K562 (cell line): ENCODE results near the gene AP2M1.

ENCODE experiments used
- CBFB ChIP-seq: sonication (generic); formaldehyde crosslinking; IDR thresholded peaks from 2 replicates; pipeline ENCODE4 v1.4.0; 2020; ENCODE audit warnings: mild to moderate bottlenecking, missing genetic modification reagents
- CTCF ChIP-seq, 3 experiments: IDR thresholded peaks in 2 of 3; conservative IDR thresholded peaks in 1 of 3; 2 replicates each; pipeline ENCODE4 v1.5.1; 2011 to 2012; ENCODE audit warnings: low read length in 3 of 3, mild to moderate bottlenecking in 3 of 3, control low read depth in 2 of 3, improper control_type of control experiment in 1 of 3, inconsistent platforms in 1 of 3, low read depth in 1 of 3, mixed read lengths in 1 of 3, moderate library complexity in 1 of 3; ENCODE audit not compliant: insufficient read depth in 2 of 3
- ETS1 ChIP-seq: conservative IDR thresholded peaks from 2 replicates; pipeline ENCODE4 v1.6.1; 2011; ENCODE audit warnings: low read depth, mild to moderate bottlenecking, low read length; ENCODE audit not compliant: control insufficient read depth
- EZH2 ChIP-seq: IDR thresholded peaks from 2 replicates; pipeline ENCODE4 v1.6.1; 2012; ENCODE audit warnings: low read depth, mild to moderate bottlenecking, inconsistent platforms, low read length, borderline replicate concordance
- FOXP1 ChIP-seq: sonication (generic); formaldehyde crosslinking; IDR thresholded peaks from 2 replicates; pipeline ENCODE4 v1.8.0; 2022; ENCODE audit warnings: mild to moderate bottlenecking, missing genetic modification reagents
- GABPA ChIP-seq: fragments of 200-800 bp; sonication (Bioruptor generic); conservative IDR thresholded peaks from 2 replicates; pipeline ENCODE4 v1.6.1; 2016; ENCODE audit warnings: low read depth, missing genetic modification characterization, missing compliant biosample characterization
- HNRNPH1 ChIP-seq: fragments of 200-400 bp; formaldehyde crosslinking; optimal IDR thresholded peaks from 2 replicates; pipeline ENCODE3; 2017; ENCODE audit warnings: low read depth, mild to moderate bottlenecking, low read length, moderate library complexity
- POLR2AphosphoS2 ChIP-seq: IDR thresholded peaks from 2 replicates; pipeline ENCODE4 v1.6.1; 2012; ENCODE audit warnings: low read length, improper control_type of control experiment
- RAD21 ChIP-seq, 2 experiments: fragments of 250-450 bp in 1 of 2; fragments of 450-650 bp in 1 of 2; sonication (Bioruptor Pico) in 1 of 2; formaldehyde crosslinking in 1 of 2; IDR thresholded peaks in 1 of 2; conservative IDR thresholded peaks in 1 of 2; 2 replicates each; pipeline versions ENCODE4 v1.4.0 to v1.8.0; 2020 to 2022; ENCODE audit warnings: mild to moderate bottlenecking in 2 of 2, moderate library complexity in 1 of 2
- ZBTB33 ChIP-seq: sonication (generic); formaldehyde crosslinking; IDR thresholded peaks from 2 replicates; pipeline ENCODE4 v1.8.1; 2023; ENCODE audit warnings: mild to moderate bottlenecking, missing genetic modification reagents

GRCh38 chr3:184126006-184126405, 48.6 kb upstream of the AP2M1 start:
- no peak for TF ChIP-seq CTCF (IDR thresholded peaks at IDR 0.05 in 2 of 3, conservative IDR thresholded peaks at IDR 0.05 in 1 of 3; ENCODE audit: insufficient read depth in 2 of 3, low read depth in 1 of 3, low read length in 3 of 3)
- TF ChIP-seq CBFB, result no peak
- TF ChIP-seq ZBTB33, result no peak
- TF ChIP-seq EZH2, result no peak
- no peak for TF ChIP-seq ETS1
- TF ChIP-seq GABPA (tag), result no peak
- TF ChIP-seq POLR2AphosphoS2, result no peak
- TF ChIP-seq RAD21 (CRISPR knock-in tag; conservative IDR thresholded peaks at IDR 0.05 in 1 of 2, IDR thresholded peaks at IDR 0.05 in 1 of 2), result no peak
- TF ChIP-seq HNRNPH1, result no peak
- TF ChIP-seq FOXP1 (CRISPR knock-in tag), result no peak
